NCI-H2227 (cell line): ENCODE measurements around the gene ZBTB7C.

ENCODE experiments used
- DNase-seq: peaks from one replicate; lab custom pipeline; 2025; ENCODE audit not compliant: unreplicated experiment; lab: John Stamatoyannopoulos, UW

The ZBTB7C gene

DNA sequence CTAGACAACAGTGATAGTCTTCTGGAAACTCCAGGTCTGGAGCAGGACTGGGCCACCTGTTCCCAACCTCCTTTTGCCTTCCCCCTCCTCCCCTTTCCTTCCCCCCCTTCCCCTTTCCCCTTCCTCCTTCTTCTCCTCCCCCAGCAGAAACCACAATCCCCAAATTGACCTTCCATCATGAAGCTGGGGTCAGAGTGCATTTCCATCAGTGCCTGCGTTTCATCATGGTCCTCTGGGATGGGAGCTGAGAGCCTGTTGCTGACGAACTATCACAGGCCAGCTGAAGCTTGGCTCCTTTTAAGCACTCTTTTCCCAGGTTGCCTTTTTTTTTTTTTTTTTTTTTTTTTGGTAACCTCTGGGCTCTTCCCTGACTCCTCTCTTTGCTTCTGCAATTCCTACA lies 426.1 kb downstream of the ZBTB7C start:
- DNase-seq, result no peak

DNA sequence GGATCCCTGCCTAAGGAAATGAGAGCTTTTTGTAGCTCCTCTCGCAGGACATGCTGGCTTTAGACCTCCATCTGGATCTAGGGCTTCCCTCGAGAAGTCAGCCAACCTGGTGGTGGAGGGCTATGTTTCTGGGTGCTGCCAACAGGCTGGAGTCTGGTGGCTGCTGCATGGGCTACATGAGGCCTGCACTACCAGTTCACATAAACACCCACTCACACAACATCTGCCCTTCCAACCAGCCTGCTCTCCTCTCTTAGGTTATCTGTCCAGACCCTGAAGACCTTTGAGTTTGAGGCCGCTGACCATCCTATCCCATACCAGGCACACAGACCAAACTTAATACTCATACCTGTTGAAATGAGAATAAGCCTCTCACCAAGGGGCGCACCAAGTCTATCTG lies 427.4 kb downstream of the ZBTB7C start:
- no peak for DNase-seq

GRCh38 chr18:47981320-47981719 lies 427.9 kb downstream of the ZBTB7C start:
- no peak for DNase-seq

DNA sequence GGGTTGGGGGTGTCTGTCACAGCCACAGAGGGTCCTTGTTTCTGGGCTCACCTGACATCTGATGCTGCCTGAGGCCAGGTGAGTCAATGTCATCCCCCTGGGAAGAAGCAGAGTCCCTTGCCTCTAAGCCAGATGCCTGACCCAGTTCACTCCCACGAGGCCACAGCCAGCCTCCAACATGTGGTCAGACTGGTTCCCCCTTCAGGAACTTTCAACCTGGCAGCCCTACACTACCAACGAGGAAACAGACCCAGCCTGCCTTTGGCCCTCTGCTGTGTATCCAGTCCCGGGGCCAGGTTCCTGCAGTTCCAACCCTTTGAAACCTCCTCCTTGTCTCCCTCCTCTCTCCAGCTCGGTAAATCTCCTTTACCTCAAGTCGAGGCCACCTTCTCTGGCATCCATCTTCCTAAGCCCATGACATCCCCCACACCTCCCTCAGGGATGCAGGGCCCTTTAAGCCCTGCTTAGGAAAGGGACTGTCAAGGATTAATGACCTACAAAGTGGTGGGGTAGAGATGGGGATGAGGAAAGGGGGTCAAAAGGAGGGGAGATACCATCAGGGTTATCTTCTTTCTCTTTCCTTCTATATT lies 429.5 kb downstream of the ZBTB7C start:
- DNase-seq, result no peak

- no peak for DNase-seq
Measured at GRCh38 chr18:47978603-47979002, 430.6 kb downstream of the ZBTB7C start.

DNA sequence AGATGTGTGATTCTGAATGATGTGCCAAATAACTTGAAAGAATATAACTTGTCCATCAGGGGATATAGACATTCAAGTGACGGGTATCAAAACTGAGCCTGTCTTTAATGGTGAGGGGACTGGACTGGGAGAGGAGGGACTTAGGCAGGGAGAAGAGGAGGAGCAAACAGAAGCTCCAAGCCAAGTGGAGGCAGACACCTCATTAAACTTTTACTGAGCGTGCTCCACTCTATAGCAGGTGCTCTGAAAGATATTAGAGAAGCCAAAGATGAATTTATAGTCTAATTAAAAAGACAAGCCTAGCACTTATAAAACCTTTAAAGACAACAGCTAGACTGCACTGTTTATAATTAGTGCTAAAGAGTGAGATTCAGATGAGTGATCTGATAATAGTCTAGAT lies 431.0 kb downstream of the ZBTB7C start:
- no peak for DNase-seq
